ENCODE measurements around the gene TRAF3.

Gene TRAF3, protein sequence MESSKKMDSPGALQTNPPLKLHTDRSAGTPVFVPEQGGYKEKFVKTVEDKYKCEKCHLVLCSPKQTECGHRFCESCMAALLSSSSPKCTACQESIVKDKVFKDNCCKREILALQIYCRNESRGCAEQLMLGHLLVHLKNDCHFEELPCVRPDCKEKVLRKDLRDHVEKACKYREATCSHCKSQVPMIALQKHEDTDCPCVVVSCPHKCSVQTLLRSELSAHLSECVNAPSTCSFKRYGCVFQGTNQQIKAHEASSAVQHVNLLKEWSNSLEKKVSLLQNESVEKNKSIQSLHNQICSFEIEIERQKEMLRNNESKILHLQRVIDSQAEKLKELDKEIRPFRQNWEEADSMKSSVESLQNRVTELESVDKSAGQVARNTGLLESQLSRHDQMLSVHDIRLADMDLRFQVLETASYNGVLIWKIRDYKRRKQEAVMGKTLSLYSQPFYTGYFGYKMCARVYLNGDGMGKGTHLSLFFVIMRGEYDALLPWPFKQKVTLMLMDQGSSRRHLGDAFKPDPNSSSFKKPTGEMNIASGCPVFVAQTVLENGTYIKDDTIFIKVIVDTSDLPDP

DNA sequence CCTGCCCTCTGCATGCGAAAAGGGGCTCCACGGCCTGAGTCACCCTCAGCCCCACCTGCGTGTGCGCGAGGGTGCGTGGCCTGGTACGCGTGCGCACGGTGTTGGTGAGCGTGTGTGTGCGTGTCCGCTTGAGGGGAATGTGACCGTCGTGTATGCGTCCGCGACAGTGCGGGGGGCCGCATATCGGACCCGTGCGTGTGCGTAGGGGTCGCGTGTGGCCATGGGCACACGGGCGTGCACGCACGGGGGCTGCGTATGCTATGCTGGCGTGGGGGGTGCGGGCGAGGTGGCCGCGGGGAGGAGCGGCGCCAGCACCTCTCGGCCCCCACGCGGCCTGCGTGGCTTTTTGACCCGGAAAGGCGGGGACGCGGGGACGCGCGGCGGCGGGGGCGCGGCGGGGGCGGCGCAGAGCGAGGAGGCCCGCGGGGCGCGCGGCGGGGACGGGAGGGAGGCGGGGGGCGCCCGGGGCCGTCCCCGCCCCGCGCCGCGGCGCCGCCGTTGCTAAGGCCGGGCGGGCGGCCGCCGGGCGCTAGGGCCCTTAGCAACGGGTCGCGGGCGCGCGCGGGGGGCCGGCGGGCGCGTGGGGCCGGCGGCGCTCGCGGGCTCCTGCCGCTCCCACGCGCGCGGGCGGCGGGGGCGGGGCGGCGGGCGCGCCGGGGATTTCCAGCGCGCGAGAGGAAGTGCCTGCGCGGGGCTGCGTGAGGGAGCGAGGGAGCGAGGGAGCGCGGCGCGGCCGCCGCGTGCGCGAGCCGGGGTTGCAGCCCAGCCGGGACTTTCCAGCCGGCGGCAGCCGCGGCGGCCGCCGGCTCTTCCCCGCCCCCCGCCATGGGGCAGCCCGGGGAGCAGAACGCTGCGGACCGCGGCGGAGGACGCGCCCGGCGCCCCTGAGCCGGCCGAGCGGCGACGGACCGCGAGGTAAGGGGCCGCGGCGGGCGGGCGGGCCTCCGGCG is at the start of gene TRAF3:
TRAF3 (plus strand) TSS at position 689 of the 950 bp plus-strand sequence. CDS start 92,753 bp downstream, outside the sequence.
- no peak for DNase-seq

DNA sequence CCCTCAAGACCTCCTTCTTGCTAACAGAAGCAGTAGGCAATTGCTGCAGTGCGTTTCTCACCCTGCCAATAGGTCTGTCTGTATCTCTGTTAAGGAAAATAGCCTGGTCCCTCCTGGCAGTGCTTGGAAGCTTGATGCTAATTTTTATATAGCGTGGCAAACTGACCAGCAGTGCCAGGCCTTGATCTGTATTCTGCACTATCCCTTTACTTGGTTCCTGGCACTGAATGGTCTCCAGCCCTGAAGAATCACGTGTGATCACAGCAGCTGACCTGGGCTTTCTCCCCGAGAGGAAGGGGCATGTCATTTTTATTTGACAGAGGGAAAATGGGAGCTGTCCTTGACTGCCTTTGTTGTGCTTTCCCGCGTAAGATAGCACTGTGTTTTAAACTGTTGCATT is 48.7 kb upstream of the TRAF3 start:
- no peak for DNase-seq

DNA sequence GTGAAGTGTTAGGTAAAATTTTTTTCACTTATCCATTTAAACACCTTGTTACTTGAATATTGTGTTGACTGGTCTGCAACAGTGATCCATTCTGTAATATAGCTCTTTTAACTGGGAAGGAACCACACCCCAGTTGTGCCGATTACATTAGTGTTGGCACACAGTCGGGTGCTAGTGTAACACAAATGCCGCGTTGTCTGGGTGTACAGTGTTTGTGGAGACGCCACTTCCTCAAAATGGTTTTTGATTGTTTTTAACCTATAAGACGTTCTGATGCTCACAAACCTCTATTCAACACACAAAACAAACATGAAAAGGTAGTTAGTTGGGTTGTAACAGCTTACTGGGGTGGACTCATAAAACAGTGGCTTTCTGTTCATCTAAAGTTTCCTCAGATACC is 48.0 kb upstream of the TRAF3 start:
- no peak for DNase-seq

DNA sequence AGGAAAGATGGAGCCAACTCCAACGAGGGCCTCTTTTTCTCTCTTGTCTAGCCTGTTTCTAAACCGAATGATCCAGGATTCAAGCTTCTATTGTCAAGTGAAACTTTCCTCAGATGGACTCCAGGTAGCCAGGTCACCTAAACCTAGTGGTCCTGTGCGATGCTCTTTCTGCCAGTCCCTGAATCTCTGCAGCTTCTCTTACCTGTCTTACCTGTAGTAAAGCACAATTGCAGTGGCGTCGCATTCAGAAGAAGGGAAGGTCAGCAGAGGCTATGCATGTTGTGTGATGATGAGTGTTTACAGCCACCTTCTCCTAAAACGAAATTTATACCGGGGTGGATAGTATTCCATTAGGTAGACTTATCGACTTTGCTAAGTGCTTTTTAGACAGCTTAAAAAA is 47.4 kb upstream of the TRAF3 start:
- DNase-seq: no peak

- no peak for DNase-seq
Measured at GRCh38 chr14:102731101-102731870, 46.0 kb upstream of the TRAF3 start.

- no peak for DNase-seq
Measured at GRCh38 chr14:102731871-102732800, 45.1 kb upstream of the TRAF3 start.

DNA sequence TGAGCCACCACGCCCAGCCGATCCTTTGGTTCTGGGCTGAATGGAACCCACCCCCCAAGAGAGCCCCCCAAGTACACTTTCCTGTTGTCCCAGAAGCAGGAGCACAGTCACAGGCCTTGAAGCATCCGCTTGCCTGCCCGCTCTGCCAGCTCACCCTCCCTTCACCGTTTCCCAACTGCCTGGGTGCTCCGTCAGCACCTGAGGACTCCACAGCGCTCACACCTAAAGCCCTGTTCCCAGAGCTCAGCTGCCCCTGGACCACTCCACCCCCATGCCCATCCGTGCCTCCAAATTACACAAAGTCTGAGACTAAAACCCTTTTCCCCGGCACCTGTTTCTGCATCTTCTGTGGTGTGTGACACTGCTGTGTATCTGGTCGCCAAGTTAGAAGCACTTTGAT is 44.3 kb upstream of the TRAF3 start:
- no peak for DNase-seq

- no peak for DNase-seq
Measured at GRCh38 chr14:102733326-102733725, 43.9 kb upstream of the TRAF3 start.

DNA sequence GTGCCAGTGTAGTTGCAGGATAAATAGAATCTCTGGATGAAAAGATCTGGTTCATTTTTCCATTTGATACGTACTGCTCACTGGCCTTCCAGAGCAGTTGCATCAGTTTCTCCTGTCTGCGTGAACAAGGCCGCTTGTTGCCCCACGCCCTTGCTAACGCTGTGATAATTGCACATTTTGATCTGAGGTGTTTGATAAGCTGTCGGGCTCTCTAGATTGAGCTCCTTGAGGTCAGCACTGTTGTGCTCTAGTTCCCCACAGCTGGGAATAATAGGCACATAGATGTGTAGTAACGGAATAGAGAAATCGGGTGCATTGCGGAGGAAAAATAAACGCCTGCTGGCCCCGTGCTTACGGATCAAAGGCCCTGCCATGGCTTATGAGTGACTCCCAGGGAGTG is 42.8 kb upstream of the TRAF3 start:
- no peak for DNase-seq

GRCh38 chr14:102736956-102737355 is 40.3 kb upstream of the TRAF3 start:
- DNase-seq: no peak

- DNase-seq: no peak
Measured at GRCh38 chr14:102737402-102738372, 39.6 kb upstream of the TRAF3 start.

- no peak for DNase-seq
Measured at GRCh38 chr14:102738373-102739189, 38.7 kb upstream of the TRAF3 start.

DNA sequence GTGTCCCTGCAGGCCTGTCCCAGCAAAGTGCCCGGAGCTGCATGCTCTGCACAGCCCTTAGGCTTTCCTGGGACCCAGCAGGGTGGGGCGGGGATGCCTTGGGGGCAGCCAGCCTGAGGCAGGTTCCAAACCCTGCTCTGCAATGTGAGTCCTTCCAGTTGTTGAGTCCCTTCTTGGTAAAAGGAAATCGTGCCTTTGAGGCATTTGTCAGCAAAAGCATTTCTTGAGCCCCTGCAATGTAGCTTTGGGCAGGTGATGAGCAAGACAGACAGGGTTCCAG is 38.1 kb upstream of the TRAF3 start:
- DNase-seq: no peak

GRCh38 chr14:102746634-102747438 is 30.4 kb upstream of the TRAF3 start:
- no peak for DNase-seq

DNA sequence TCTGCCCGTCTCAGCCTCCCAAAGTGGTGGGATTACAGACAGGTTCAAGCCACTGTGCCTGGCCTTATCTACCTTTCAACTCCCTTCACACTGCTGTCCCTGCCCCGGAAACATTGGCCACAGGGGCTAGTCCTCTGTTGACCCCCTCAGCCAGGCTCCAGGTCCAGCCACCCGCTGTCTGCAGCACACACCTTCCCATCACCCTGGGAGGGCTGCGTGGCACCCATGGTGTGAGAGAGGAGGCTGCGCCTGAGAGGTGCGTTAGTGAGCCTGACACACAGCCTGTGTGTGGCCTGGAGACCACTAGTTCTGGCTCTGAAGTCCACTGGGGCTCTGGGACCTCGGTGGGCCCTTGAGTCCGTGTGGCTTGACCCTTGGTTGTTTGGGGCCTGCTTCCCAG is 28.4 kb upstream of the TRAF3 start:
- DNase-seq: no peak

- no peak for DNase-seq
Measured at GRCh38 chr14:102749393-102750305, 27.6 kb upstream of the TRAF3 start.

GRCh38 chr14:102750376-102750775 is 26.9 kb upstream of the TRAF3 start:
- no peak for DNase-seq

DNA sequence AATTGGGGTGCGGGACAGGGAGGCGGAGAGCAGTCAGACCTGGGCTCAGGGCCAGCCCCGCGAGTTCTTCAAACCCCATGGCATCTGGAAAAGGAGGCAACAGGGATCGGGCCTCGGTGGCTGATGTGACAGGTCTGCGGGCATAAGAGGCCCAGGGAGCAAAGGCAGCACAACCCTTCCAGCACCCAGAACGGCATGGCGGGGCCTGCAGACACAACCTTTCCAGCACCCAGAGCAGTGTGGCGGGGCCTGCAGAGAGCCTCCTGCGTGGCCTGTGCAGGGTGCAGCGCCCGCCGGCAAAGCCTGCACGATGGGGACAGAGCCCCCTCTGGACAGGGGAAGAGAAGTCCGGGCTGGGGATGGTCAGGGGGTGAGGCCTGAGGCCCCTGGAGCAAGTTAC is 26.2 kb upstream of the TRAF3 start:
- no peak for DNase-seq

Data from NCI-H1694 treated with DMSO at 0.1 percent for 48 hours (cell line).